COLO829 (cell line): ENCODE results near the gene DMAP1.

Experiments used
- DNase-seq: peaks from one replicate; pipeline ENCODE4 v3.0.0; 2012; ENCODE audit warnings: low spot score

The DMAP1 gene

DNA sequence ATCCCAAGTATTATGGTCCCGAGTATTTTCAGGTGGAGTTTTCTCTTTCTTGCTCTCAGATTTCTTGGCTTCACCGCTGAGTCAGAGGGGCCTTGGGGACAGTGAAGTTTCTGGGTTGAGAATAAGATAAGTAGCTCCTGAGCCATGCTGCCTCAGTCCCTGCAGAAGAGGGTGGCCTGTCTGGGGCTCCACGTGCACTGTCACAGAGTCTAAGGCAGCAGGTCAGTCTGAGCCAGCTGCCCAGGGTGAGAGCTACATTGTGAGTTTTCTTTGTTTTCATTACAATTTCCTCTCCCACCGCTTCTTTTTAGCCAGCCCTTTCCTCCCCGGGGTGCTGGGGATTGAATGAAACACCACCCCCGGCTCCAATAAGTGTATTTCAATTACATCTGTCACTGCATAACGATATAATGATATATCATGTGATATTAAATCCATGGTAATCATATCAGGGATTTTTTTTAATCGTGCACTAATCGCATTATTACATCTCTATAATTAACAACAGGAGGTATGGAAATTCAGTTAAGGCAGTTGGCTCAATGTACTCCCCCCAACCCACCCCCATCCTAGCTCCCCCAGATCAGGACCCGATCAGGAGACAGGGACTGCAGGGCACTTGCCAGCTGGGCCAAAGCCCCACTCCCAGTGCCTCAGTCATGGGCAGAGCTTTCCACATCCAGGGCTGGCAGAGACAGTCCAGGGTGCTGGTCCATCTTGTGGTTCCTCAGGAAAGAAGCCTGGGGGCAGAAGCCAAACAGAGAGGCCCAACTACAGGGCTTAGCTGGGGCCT is 43.7 kb downstream of the DMAP1 start:
- DNase-seq = no peak

DNA sequence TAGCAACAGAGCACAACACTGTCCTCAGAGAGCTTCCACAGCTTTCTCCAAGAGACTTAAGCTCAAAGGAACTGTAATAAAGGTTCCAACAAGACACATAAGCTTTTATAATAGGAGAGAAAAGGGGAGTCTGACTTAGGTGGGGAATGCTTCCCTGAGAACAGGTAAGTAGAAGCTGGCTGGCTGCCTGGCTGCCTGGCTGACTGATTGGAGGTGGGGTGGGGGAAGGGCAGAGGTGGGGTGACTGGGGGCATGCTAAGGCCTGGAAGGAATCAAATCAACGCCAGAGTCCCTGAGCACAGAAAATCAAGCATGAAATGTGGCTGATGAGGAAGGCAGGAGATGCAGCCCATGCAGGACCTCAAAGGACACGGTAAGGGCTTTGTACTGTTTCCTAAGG is 45.8 kb downstream of the DMAP1 start:
- no peak for DNase-seq

DNA sequence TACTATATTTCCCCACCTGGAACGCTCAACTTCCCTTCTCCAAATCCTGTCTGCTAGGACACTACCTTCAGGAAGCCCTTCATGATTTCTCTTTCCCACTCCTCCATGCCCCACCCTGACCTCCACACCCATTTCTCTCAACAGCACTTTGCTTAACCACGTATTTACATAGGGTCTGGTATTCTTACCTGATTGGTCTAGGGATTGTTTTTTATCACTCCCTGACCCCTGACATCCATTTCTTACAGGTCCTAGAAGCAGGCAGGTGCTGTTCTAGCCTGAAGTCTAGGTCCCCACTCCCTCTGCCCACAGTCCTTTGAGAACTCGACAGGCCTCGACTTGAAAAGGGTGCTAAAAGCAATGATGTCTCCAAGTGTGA is 47.5 kb downstream of the DMAP1 start:
- DNase-seq = no peak

DNA sequence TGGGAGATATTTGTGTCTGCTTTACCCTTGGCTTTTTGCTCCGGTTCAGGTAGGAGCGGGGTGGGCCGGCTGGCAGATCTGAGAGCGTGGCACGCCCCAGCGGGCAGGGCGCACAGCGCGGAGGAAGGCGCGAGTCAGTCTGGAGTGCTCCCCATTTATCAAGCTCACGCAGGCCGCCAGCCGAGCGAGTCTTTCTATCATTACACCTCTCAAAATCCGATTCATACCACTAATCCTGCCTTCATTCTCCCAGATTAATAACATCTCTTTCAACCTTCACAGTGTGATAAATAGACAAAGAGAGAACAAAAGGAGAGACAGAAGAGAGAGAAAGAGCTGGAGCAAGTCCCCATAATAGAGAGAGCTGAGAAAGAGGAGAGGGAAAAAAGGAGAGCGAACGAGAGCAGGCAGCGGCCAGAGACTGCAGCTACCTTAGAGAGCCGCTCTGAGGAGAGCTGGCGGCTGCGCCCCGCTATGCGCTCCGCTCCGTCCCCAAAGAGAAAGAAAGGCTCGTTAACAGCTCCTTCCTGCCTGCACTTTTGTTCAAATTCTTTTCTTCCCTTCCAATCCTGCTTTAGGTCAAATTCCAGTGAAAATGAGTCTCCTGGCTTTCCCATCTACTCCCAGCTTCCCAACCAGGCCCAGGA is 48.0 kb downstream of the DMAP1 start:
- DNase-seq = no peak

DNA sequence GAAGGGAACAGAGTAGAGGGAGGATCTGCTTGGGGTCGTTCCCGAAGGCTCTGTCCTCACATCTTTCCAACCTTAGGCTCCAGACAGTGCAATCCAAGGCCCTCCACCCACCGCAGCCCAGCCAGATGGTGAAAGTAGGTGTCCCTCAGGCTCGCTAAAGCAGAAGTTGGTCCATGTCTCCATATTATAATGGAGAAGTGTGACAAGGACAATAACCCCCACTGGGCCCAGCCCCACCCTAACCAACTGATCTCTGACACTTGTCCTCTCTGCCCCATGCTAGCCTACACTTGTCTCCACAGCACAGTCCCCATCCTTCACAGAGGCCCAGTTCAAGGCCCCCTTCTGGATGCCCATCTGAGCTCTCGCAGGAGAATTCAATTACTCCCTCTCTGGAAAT is 48.7 kb downstream of the DMAP1 start:
- DNase-seq = no peak

DNA sequence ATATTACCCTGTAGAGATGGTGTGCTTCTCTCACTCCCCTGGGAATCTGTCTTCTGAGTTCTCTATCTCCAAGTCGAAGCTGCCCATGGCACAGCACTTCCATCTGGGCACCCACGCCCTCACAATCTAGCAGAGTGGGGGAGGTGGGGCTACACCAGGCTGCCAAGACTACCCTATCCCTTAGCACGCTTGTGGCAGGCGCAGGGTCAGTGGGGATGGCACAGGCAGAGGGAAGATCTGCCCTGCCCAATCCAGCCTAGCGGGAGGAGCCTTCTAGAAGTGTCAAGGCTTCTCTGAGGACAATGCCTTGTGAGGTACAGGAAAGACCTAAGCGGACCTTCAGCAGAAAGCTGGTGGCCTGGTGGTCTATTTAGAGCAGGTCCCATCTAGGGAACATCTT is 49.1 kb downstream of the DMAP1 start:
- no peak for DNase-seq

DNA sequence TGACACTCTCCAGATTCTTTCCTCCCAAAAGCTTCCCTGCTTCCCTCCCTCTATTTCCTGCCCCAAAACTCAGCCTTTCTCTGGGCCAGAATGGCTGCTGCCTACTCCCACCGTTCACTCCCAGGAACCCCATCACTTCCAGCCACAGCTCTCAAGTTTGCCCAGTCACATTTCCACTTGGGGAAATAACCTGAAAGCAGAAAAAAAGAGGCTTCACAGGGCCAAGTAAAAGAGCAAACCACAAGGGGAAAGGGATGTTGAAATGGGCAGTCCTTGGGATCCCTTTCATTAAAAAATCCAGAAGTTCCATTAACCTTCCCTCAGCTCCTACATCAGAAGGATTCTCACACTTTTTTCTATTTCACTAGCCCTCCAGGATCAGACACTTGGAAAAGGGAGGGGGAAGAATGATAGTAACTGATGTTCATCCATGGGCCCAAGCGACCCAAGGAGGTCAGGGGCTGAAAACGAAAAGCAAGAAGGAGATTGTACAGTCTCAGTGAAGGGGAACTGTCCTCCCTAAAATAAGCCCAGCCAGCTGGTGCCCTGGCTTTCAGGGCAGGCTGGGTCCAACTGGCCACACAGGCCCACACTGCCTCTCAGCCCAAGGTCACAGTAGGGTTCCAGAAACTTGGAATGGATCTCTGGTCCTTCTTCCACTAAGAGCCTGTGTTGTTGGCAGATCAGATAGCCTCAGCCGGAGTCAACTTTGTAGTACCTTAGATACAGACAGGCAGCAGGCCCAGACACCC is 49.7 kb downstream of the DMAP1 start:
- no peak for DNase-seq

DNA sequence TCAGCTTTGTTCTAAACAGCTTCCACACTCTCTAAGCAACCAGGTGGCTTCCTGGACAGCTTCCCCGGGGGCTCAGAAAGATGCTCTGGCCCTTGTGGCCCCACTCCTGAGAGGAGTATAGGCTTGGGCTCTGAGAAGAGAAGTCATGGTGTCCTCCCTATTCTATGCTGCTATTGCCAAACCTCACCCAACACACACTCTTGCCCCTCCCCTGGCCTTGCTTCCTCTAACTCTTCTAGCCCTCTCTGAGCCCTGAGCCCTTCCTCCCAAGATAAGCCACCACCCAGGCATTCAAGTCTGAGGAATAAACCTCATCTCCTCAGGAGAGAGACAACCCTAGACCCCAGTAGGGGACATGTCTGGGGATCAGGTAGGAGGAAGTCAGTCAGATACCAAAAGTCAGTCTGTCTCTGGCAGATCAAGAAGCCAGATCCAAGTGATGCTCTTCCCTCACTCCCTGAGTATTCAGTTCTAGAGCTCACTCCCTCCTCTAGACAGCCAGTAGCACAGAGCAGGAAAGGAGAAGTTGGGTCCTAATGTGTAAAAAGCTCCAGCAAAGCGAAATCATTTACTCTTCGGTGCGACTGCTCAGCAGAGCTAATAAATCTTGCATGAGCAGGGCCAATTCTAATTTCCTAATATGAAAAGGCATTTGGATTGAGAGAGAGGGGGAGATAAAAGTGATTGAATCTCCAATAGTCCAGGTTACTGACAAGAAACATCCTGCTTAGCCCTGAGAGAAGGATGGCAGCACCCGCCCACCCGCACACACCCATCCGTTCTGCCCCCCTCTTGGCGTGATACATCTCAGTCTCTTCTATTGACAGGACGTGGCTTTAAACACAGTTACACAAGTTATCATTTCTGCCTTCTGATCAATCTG is 50.5 kb downstream of the DMAP1 start:
- no peak for DNase-seq

DNA sequence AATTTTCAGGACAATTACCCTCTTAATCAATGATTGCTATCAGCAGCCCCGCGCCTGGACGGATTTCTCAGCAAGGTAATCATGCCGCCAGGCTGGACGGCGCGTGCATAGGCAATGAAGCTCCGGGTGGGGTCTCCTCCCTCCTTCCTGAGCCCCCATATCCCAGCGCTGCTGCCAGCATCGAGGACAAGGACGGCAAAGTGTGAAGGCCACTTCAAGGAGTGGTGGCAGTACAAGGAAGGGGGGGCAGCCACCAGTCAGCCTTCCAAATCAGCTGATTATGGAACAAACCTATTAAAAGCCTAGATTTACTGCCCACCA is 51.1 kb downstream of the DMAP1 start:
- DNase-seq = no peak

DNA sequence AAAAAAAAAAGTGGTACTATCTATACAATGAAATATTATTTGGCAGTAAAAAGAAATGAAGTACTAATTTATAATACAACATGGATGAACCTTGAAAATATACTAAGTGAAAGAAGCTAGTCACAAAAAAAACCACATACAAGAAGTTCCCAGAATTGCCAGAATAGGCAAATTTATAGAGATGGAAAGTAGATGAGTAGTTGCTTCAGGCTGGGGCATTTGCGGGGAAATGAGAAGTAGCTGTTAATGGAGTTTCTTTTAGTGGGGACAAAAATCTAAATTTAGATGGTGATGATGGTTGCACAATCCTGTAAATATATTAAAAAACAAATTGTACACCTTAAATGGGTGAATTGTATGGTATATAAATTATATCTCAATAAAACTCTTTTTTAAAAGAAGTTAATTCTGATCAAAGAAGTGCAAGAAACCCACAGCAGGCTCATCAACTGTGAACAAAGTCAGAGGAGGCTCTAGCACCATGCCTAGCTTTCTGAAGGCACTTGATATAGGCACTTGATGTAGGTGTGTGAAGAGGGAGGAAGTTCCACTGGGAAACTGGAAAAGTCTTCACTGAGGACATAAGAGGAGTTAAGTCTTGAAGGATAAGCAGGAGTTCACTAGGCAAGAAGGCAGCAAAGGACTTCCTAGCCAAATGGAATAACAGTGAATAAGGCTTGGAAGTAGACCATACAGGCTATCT is 52.5 kb downstream of the DMAP1 start:
- no peak for DNase-seq

DNA sequence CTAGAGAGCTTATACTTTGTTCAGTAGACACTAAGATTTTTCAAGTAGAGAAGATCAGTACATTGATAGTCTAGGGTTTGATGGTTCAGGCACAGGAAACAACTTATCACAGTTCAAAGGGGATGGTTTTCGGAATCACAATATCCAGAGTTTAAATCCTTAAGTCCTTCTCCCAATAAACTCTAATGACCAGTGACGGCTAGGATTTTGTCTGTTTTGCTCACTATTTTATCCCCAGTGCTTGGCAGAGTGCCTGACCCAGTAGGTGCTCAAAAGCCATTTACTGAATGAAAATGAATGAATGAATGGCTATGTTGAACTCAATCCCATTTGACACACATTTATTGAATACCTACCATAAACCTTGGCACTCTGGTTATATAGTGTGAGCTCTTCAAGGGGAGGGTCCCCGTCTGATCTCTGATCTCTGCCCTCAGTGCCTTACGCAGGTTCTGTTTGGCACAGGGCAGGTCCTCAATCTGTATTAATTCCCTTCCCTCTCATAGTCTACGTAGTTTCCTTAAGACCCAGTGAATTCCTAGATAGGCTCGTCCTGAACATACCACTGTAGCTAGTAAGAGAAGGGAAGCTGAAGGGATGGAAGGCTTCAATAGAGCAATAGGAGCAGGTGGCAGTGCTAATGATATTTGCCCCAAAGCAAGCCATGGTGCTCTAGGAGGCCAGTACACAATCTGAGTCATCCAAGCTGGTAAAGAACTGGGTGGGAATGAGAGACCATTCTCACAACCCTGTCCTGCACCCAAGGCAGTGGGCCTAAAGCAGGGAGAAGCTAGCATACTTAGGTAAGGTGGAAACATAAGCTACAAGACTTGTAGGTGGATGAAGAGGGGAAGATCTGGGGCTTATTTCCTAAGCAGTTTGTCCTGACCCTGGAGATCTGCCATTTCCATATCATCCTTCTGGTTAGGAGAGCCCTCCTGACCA is 53.4 kb downstream of the DMAP1 start:
- no peak for DNase-seq

DNA sequence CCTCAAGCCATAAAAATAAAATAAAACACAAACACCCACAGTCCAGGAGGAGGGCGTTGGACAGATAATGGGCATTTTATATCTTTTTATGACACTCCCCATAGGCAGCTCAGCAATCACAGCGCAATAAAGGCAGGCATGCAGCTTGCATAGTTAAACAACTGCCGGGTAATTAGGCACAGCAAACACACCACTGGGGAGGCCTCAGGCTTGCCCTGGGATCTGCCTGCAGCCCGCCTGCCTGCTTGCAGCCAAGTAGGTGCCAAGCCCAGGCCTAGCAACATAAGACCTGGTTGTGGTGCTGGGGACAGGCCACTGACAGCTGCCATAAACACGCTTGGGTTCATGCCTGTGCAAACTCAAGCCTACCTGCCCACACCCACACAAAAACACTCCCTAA is 54.2 kb downstream of the DMAP1 start:
- no peak for DNase-seq

DNA sequence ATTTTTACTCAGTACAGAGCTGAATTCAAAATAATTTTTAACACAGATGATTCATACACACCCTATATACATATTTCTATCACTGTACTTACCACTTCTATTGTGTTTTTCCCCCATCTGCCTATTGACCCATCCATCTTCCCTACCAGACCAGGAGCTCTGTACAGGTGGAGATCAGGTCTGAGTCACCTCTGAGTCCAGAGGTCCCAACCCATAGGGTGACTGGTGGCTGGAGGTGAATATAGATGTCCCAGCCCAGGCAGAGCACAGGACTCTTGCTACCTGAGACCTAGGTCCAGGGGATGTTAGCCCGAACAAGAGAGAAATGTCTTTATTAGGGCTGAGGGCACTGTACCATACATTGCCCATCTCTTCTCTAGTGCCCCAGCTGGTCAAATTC is 54.8 kb downstream of the DMAP1 start:
- no peak for DNase-seq
